H9 (cell line): ENCODE results near the gene CBLIF. TPM values are rescaled to one million over a fixed set of nuclear protein-coding genes. Genes with fewer than 3 reads are reported as not detected.
A peak's percentile ranks its signal among the peaks of the same experiment; 100 is the strongest.

Experiments
- DNase-seq: peaks from one replicate; pipeline ENCODE4 v3.0.0-alpha.2; 2017
- H2AFZ ChIP-seq: one replicate; pipeline ENCODE4 v1.6.1; 2013; ENCODE audit warnings: mild to moderate bottlenecking, low read length, control low read depth, moderate library complexity
- H2AK5ac ChIP-seq: 2 replicates; pipeline ENCODE4 v1.6.1; 2013; ENCODE audit warnings: low read length, control low read depth, mixed read lengths; ENCODE audit not compliant: insufficient read length
- H2BK120ac ChIP-seq: one replicate; pipeline ENCODE4 v1.6.1; 2013; ENCODE audit warnings: low read depth, mild to moderate bottlenecking, low read length, control low read depth, inconsistent platforms; ENCODE audit not compliant: poor library complexity, severe bottlenecking
- H2BK12ac ChIP-seq: 2 replicates; pipeline ENCODE4 v1.6.1; 2013; ENCODE audit warnings: low read length, control low read depth, mixed read lengths, low read depth; ENCODE audit not compliant: insufficient read length
- H2BK15ac ChIP-seq: 2 replicates; pipeline ENCODE4 v1.6.1; 2013; ENCODE audit warnings: low read depth, low read length, control low read depth
- H2BK20ac ChIP-seq: one replicate; pipeline ENCODE4 v1.6.1; 2013; ENCODE audit warnings: low read depth, mild to moderate bottlenecking, low read length, control low read depth, inconsistent platforms; ENCODE audit not compliant: poor library complexity, severe bottlenecking
- H2BK5ac ChIP-seq: 2 replicates; pipeline ENCODE4 v1.6.1; 2013; ENCODE audit warnings: low read length, control low read depth, mixed read lengths; ENCODE audit not compliant: insufficient read length
- H3K14ac ChIP-seq: 2 replicates; pipeline ENCODE4 v1.6.1; 2013; ENCODE audit warnings: low read length, control low read depth; ENCODE audit not compliant: insufficient read depth
- H3K18ac ChIP-seq: 2 replicates; pipeline ENCODE4 v1.6.1; 2013; ENCODE audit warnings: low read depth, mild to moderate bottlenecking, mixed read lengths, low read length, control low read depth; ENCODE audit not compliant: insufficient read length
- H3K23ac ChIP-seq: 2 replicates; pipeline ENCODE4 v1.6.1; 2013; ENCODE audit warnings: low read length, control low read depth, mixed read lengths, low read depth; ENCODE audit not compliant: insufficient read length
- H3K23me2 ChIP-seq: 2 replicates; pipeline ENCODE4 v1.6.1; 2013; ENCODE audit warnings: low read depth, mild to moderate bottlenecking, mixed read lengths, low read length, control low read depth; ENCODE audit not compliant: insufficient read length, poor library complexity, severe bottlenecking
- H3K27ac ChIP-seq: 2 replicates; pipeline ENCODE4 v1.5.1; 2013; ENCODE audit warnings: low read length, control low read depth, mixed read lengths, low read depth; ENCODE audit not compliant: insufficient read length
- H3K27me3 ChIP-seq: 2 replicates; pipeline ENCODE4 v1.6.1; 2013; ENCODE audit warnings: low read length, control low read depth, inconsistent platforms; ENCODE audit not compliant: insufficient read depth
- H3K4ac ChIP-seq: 2 replicates; pipeline ENCODE4 v1.6.1; 2013; ENCODE audit warnings: low read depth, mild to moderate bottlenecking, control low read depth, inconsistent platforms, low read length, moderate library complexity
- H3K4me1 ChIP-seq: 2 replicates; pipeline ENCODE4 v1.6.1; 2013; ENCODE audit warnings: low read length, control low read depth, inconsistent platforms; ENCODE audit not compliant: insufficient read depth
- H3K4me2 ChIP-seq: 2 replicates; pipeline ENCODE4 v1.6.1; 2013; ENCODE audit warnings: low read length, control low read depth, mixed read lengths; ENCODE audit not compliant: insufficient read length, insufficient read depth
- H3K56ac ChIP-seq: 2 replicates; pipeline ENCODE4 v1.6.1; 2013; ENCODE audit warnings: low read depth, mild to moderate bottlenecking, mixed read lengths, low read length, control low read depth; ENCODE audit not compliant: insufficient read length
- H3K79me1 ChIP-seq: 2 replicates; pipeline ENCODE4 v1.6.1; 2013; ENCODE audit warnings: low read depth, mild to moderate bottlenecking, moderate library complexity, low read length, control low read depth, inconsistent platforms; ENCODE audit not compliant: insufficient read depth, poor library complexity, severe bottlenecking
- H3K79me2 ChIP-seq: 2 replicates; pipeline ENCODE4 v1.6.1; 2013; ENCODE audit warnings: low read length, control low read depth, inconsistent platforms; ENCODE audit not compliant: insufficient read depth
- H3K9ac ChIP-seq: 2 replicates; pipeline ENCODE4 v1.6.1; 2013; ENCODE audit warnings: low read length, control low read depth, mixed read lengths; ENCODE audit not compliant: insufficient read length; ENCODE audit errors: extremely low read depth
- H3K9me3 ChIP-seq: one replicate; pipeline ENCODE4 v1.6.1; 2013; ENCODE audit warnings: low read depth, low read length, inconsistent platforms; ENCODE audit not compliant: control insufficient read depth
- H3T11ph ChIP-seq: one replicate; pipeline ENCODE4 v1.6.1; 2013; ENCODE audit warnings: mild to moderate bottlenecking, low read length, control low read depth, inconsistent platforms
- H4K20me1 ChIP-seq: one replicate; pipeline ENCODE4 v1.6.1; 2013; ENCODE audit not compliant: control insufficient read depth, insufficient read length, insufficient read depth
- H4K5ac ChIP-seq: 2 replicates; pipeline ENCODE4 v1.6.1; 2013; ENCODE audit warnings: low read depth, mild to moderate bottlenecking, mixed read lengths, low read length, control low read depth; ENCODE audit not compliant: insufficient read length
- H4K8ac ChIP-seq: replicated peaks from 2 replicates; pipeline ENCODE4 v1.6.1; 2013; ENCODE audit warnings: low read length, control low read depth, mixed read lengths, low read depth; ENCODE audit not compliant: insufficient read length
- H4K91ac ChIP-seq: 2 replicates; pipeline ENCODE4 v1.6.1; 2013; ENCODE audit warnings: low read depth, mild to moderate bottlenecking, moderate library complexity, mixed read lengths, low read length, control low read depth; ENCODE audit not compliant: insufficient read length
- H3K27ac Mint-ChIP-seq, 3 experiments: 2 replicates in 2 of 3; 3 replicates in 1 of 3; pipeline ENCODE4 v1.8.0; 2020 to 2021; ENCODE audit warnings: mixed read lengths in 3 of 3, mild to moderate bottlenecking in 1 of 3, moderate library complexity in 1 of 3
- H3K27me3 Mint-ChIP-seq: 2 replicates; pipeline ENCODE4 v1.8.0; 2021; ENCODE audit warnings: low read depth, mild to moderate bottlenecking, moderate library complexity, mixed read lengths
- H3K36me3 Mint-ChIP-seq, 3 experiments: 2 replicates in 2 of 3; 3 replicates in 1 of 3; pipeline ENCODE4 v1.8.0; 2020 to 2021; ENCODE audit warnings: low read depth in 3 of 3, mixed read lengths in 3 of 3; ENCODE audit not compliant: insufficient read depth in 1 of 3
- H3K4me1 Mint-ChIP-seq, 2 experiments: 2 replicates each; pipeline ENCODE4 v1.8.0; 2020; ENCODE audit warnings: mixed read lengths in 2 of 2
- H3K4me3 Mint-ChIP-seq, 2 experiments: 2 replicates in 1 of 2; 3 replicates in 1 of 2; pipeline ENCODE4 v1.8.0; 2020 to 2021; ENCODE audit warnings: mild to moderate bottlenecking in 2 of 2, mixed read lengths in 2 of 2, moderate library complexity in 1 of 2
- H3K9me3 Mint-ChIP-seq, 2 experiments: 2 replicates in 1 of 2; 3 replicates in 1 of 2; pipeline ENCODE4 v1.8.0; 2020; ENCODE audit warnings: mild to moderate bottlenecking in 2 of 2, mixed read lengths in 2 of 2, moderate library complexity in 1 of 2
- WGBS: extraction: QIAGEN DNeasy Blood & Tissue Kit; methylation state at CpG from one replicate; pipeline ENCODE4 v1.1.7; 2013; ENCODE audit warnings: missing lambda C conversion rate, low lambda C conversion rate, mixed read lengths; ENCODE audit not compliant: insufficient read length; ENCODE audit errors: extremely low coverage; 5-methylcytosine and 5-hydroxymethylcytosine counted together
- total RNA-seq: library from RNA; stranded (reverse); gene quantifications from 2 replicates; pipeline ENCODE4 v1.2.1, GENCODE V29; 2021
- TF ChIP-seq, protein P1 (sequence below): fragments of 200-600 bp; sonication (generic); conservative IDR thresholded peaks from 3 replicates; pipeline ENCODE4 v1.8.0; 2021; ENCODE audit warnings: antibody characterized with exemption, mild to moderate bottlenecking

Gene CBLIF
- total RNA-seq, 1 experiment from 2014 or later: not detected

- Histone ChIP-seq H4K8ac (no peak overlapping the region), H3K4me1 (no peaks in the 10 kb centered on the region), H3K23ac (no peak overlapping the region), H3K56ac (no peak overlapping the region), H2AK5ac (no peak overlapping the region), H2BK120ac (no peak overlapping the region), H3K18ac (no peak overlapping the region), H3K27ac (no peak overlapping the region), H4K91ac (no peak overlapping the region), H3K23me2 (no peaks in the 10 kb centered on the region), H2BK20ac (no peak overlapping the region), H2BK15ac (no peak overlapping the region), H3K27me3 (no peaks in the 10 kb centered on the region), H3K9me3 (no peaks in the 10 kb centered on the region), H3K79me1 (no peaks in the 10 kb centered on the region), H3K4me2 (no peak overlapping the region), H3K79me2 (no peaks in the 10 kb centered on the region), H3T11ph (no peak overlapping the region), H2BK5ac (no peak overlapping the region), H4K20me1 (no peaks in the 10 kb centered on the region), H3K14ac (no peak overlapping the region), H3K9ac (no peak overlapping the region), H4K5ac (no peak overlapping the region), H2AFZ (no peak overlapping the region), H3K4ac (no peak overlapping the region), H2BK12ac (no peak overlapping the region)
- Mint-ChIP-seq H3K27me3 (no peaks in the 10 kb centered on the region; the same call in 1 of the 2 replicates), H3K4me1 (peaks cover 4 to 9% of the 10 kb centered on the region in 2 experiments; a peak in 3 of 4 replicates), H3K9me3 (no peaks in the 10 kb centered on the region), H3K36me3 (peaks cover 11 to 44% (median 41%) of the 10 kb centered on the region in 3 experiments; a peak in 6 of 7 replicates), H3K27ac (peak overlapping the region in 1 of 3 experiments; percentile 80; a peak in 3 of 7 replicates), H3K4me3 (no peak overlapping the region)
- TF ChIP-seq, protein P1, sequence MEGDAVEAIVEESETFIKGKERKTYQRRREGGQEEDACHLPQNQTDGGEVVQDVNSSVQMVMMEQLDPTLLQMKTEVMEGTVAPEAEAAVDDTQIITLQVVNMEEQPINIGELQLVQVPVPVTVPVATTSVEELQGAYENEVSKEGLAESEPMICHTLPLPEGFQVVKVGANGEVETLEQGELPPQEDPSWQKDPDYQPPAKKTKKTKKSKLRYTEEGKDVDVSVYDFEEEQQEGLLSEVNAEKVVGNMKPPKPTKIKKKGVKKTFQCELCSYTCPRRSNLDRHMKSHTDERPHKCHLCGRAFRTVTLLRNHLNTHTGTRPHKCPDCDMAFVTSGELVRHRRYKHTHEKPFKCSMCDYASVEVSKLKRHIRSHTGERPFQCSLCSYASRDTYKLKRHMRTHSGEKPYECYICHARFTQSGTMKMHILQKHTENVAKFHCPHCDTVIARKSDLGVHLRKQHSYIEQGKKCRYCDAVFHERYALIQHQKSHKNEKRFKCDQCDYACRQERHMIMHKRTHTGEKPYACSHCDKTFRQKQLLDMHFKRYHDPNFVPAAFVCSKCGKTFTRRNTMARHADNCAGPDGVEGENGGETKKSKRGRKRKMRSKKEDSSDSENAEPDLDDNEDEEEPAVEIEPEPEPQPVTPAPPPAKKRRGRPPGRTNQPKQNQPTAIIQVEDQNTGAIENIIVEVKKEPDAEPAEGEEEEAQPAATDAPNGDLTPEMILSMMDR: no peak
- DNase-seq: no peak
- no CpG with 5 or more reads among the region's 5 CpGs for WGBS
Observed at GRCh38 chr11:59801981-59802638, 43.2 kb downstream of the CBLIF start.
